Right lobe of liver (tissue), 4 donors: ENCODE results near the gene CTCF.

Experiments used
- POLR2A ChIP-seq: fragments of 450-650 bp; IDR thresholded peaks from one replicate; pipeline ENCODE4 v1.6.1; 2017; ENCODE audit warnings: antibody characterized with exemption, mild to moderate bottlenecking
- TF ChIP-seq, protein P1 (sequence below), 4 donors: fragments of 200-600 bp in 3 of 4; fragments of 450-650 bp in 1 of 4; IDR thresholded peaks; one replicate each; pipeline versions ENCODE4 v1.5.1 to v1.8.0; 2016 to 2022; ENCODE audit warnings: antibody characterized with exemption in 4 of 4, mild to moderate bottlenecking in 2 of 4
- donor health status: DM: no; HTN: no; CAD: no.
- donor health status: DM: no; HTN: no; CAD: no.
- donor health status: DM: no; HTN: yes; CAD: no.

DNA sequence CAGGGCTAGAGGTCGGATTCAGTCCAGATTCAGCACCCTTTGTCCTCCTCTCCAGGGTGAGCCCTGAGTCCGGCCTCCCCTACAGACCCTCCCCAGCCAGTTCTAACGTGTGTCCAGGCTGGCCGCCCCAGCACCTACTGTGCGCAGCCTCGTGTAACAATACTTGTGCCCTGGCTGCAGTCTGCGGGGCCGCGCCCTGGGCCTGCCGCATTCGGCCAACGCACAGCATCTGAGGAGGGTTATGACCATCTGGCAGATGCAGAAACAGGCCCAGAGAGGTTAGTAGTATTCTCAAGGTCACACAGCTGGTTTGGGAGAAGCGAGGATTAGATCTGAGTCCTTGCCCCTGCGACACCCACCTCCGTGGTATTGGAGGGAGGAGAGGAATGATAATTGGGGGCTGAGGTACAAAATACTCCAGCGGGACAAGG is 32.7 kb upstream of the CTCF start:
- TF ChIP-seq, protein P1, sequence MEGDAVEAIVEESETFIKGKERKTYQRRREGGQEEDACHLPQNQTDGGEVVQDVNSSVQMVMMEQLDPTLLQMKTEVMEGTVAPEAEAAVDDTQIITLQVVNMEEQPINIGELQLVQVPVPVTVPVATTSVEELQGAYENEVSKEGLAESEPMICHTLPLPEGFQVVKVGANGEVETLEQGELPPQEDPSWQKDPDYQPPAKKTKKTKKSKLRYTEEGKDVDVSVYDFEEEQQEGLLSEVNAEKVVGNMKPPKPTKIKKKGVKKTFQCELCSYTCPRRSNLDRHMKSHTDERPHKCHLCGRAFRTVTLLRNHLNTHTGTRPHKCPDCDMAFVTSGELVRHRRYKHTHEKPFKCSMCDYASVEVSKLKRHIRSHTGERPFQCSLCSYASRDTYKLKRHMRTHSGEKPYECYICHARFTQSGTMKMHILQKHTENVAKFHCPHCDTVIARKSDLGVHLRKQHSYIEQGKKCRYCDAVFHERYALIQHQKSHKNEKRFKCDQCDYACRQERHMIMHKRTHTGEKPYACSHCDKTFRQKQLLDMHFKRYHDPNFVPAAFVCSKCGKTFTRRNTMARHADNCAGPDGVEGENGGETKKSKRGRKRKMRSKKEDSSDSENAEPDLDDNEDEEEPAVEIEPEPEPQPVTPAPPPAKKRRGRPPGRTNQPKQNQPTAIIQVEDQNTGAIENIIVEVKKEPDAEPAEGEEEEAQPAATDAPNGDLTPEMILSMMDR (IDR thresholded peaks at IDR 0.05), result no peak
- no peak for TF ChIP-seq POLR2A
